Measurements from ENCODE around the gene CPED1. TPM values are rescaled to one million over a fixed set of nuclear protein-coding genes. Genes with fewer than 3 reads are reported as not detected.
"Not testable (repeated sequence)": the region's sequence is repeated elsewhere in the genome, so short reads cannot be mapped to it uniquely, and the experiment has no call there.

CPED1 gene
- total RNA-seq, 1 donor from 2014 or later: 27.3 TPM

GRCh38 chr7:121180436-121181063, 192.0 kb downstream of the CPED1 start:
- no peak for DNase-seq (ENCODE audit: extremely low spot score in 2 of 2)
- H3K4me1 ChIP-seq: no peaks in the 10 kb centered on the region
- H3K4me3 ChIP-seq: no peak overlapping the region
- intact Hi-C loops (cut with DNase I): no loop called here
- no peaks in the 10 kb centered on the region for H3K27me3 ChIP-seq
- H3K27ac ChIP-seq: no peak overlapping the region
- H3K9me3 ChIP-seq: no peaks in the 10 kb centered on the region
- TF ChIP-seq CTCF (IDR thresholded peaks at IDR 0.05): no peak
- TF ChIP-seq POLR2AphosphoS5 (IDR thresholded peaks at IDR 0.05; ENCODE audit: insufficient read depth in 1 of 2, low read depth in 1 of 2): no peak
- no peak for TF ChIP-seq POLR2A (IDR thresholded peaks at IDR 0.05)
- no peaks in the 10 kb centered on the region for H3K36me3 ChIP-seq

GRCh38 chr7:121181357-121181756, 192.8 kb downstream of the CPED1 start:
- intact Hi-C loops (cut with DNase I): no loop called here
- Histone ChIP-seq H3K4me3 (no peak overlapping the region), H3K36me3 (no peaks in the 10 kb centered on the region), H3K9me3 (no peaks in the 10 kb centered on the region), H3K4me1 (no peaks in the 10 kb centered on the region), H3K27ac (no peak overlapping the region), H3K27me3 (no peaks in the 10 kb centered on the region)
- no peak for DNase-seq (ENCODE audit: extremely low spot score in 2 of 2)
- TF ChIP-seq POLR2AphosphoS5 (IDR thresholded peaks at IDR 0.05; ENCODE audit: insufficient read depth in 1 of 2, low read depth in 1 of 2) (no peak), POLR2A (IDR thresholded peaks at IDR 0.05) (no peak), CTCF (IDR thresholded peaks at IDR 0.05) (no peak)

GRCh38 chr7:121182281-121182680, 193.8 kb downstream of the CPED1 start:
- no peak overlapping the region for H3K4me3 ChIP-seq
- no peak overlapping the region for H3K27ac ChIP-seq
- no peak for DNase-seq (ENCODE audit: extremely low spot score in 2 of 2)
- intact Hi-C loops (cut with DNase I): no loop called here
- no peaks in the 10 kb centered on the region for H3K9me3 ChIP-seq
- H3K36me3 ChIP-seq: no peaks in the 10 kb centered on the region
- H3K4me1 ChIP-seq: no peaks in the 10 kb centered on the region
- TF ChIP-seq POLR2AphosphoS5 (IDR thresholded peaks at IDR 0.05; ENCODE audit: insufficient read depth in 1 of 2, low read depth in 1 of 2) (no peak), POLR2A (IDR thresholded peaks at IDR 0.05) (no peak), CTCF (IDR thresholded peaks at IDR 0.05) (no peak)
- H3K27me3 ChIP-seq: no peaks in the 10 kb centered on the region

GRCh38 chr7:121182902-121183301, 194.4 kb downstream of the CPED1 start:
- H3K4me3 ChIP-seq: no peak overlapping the region
- DNase-seq (ENCODE audit: extremely low spot score in 2 of 2): no peak
- intact Hi-C loops (cut with DNase I): no loop called here
- TF ChIP-seq POLR2A (IDR thresholded peaks at IDR 0.05): no peak
- no peak for TF ChIP-seq CTCF (IDR thresholded peaks at IDR 0.05)
- no peak for TF ChIP-seq POLR2AphosphoS5 (IDR thresholded peaks at IDR 0.05; ENCODE audit: insufficient read depth in 1 of 2, low read depth in 1 of 2)
- no peaks in the 10 kb centered on the region for H3K4me1 ChIP-seq
- no peaks in the 10 kb centered on the region for H3K27me3 ChIP-seq
- H3K9me3 ChIP-seq: no peaks in the 10 kb centered on the region
- H3K36me3 ChIP-seq: no peaks in the 10 kb centered on the region
- H3K27ac ChIP-seq: no peak overlapping the region

- H3K4me1 ChIP-seq; H3K27me3 ChIP-seq; H3K36me3 ChIP-seq; H3K9me3 ChIP-seq; intact Hi-C loops (cut with DNase I); DNase-seq (ENCODE audit: extremely low spot score in 2 of 2); H3K27ac ChIP-seq; H3K4me3 ChIP-seq: not testable (repeated sequence)
Measured at GRCh38 chr7:121183883-121184282, 195.4 kb downstream of the CPED1 start.

All from vagina (tissue), 2 donors.